Measurements from ENCODE around the gene HMSD. TPM values are rescaled to one million over a fixed set of nuclear protein-coding genes. Genes with fewer than 3 reads are reported as not detected.

Gene HMSD
- polyA plus RNA-seq, 1 of the 3 experiments (the other 2 are of a cell fraction): not detected

DNA sequence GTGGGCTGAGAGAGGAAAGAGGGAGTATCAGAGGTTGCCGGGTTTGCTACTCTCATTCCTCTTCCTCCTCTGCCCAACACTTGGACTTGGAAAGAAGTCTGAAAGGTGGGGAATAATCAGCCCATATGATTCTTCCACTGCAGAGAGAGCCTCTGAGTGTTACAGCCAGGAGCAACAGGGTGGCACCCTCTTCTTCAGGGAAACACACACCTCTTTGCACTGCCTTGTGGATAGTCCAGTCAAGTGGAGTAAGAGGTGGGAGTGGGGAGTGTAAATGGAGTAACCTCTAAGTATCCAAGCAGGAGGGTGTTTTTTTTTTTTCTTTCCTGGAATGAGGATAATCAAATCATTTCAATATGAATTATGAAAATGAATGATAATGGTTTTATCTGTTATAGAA is 11.8 kb downstream of the HMSD start (continued):
- TF ChIP-seq, protein P1, sequence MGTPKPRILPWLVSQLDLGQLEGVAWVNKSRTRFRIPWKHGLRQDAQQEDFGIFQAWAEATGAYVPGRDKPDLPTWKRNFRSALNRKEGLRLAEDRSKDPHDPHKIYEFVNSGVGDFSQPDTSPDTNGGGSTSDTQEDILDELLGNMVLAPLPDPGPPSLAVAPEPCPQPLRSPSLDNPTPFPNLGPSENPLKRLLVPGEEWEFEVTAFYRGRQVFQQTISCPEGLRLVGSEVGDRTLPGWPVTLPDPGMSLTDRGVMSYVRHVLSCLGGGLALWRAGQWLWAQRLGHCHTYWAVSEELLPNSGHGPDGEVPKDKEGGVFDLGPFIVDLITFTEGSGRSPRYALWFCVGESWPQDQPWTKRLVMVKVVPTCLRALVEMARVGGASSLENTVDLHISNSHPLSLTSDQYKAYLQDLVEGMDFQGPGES (IDR thresholded peaks at IDR 0.05; ENCODE audit: low read depth, low read length): no peak

DNA sequence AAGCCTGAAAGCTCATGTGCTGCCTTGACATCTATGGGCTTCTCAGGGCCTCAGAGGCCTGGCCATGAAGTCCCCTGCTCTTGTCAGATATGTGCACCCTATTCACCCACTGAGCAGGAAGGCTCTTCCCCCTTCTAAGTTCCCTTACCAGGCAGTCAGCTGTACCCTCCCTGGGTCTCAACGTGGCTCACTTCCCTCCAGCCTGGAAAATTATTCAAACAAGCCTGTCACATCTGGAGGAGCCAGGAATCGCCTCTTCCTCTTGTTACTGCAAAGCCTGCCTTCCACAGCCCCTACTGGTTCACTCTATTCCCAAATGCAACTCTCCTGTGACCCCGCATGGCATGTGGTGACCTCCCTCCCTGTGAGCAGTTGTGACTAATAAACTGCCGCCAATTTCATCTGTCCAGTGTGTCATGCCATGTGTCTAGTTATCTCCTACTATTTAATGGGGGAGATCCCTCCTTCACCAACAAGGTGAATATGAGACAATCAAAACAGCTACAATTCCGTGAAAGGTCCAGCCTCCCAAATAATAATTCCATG is 12.4 kb downstream of the HMSD start:
- Histone ChIP-seq H3K27ac (ENCODE audit: low read depth in 2 of 2, low read length in 1 of 2) (no peak overlapping the region), H3K79me2 (ENCODE audit: insufficient read depth) (no peaks in the 10 kb centered on the region), H3K9me2 (no peaks in the 10 kb centered on the region), H3K36me3 (replicated peaks in 1 of 2; ENCODE audit: control insufficient read depth in 1 of 2, insufficient read depth in 2 of 2, low read length in 1 of 2) (no peaks in the 10 kb centered on the region), H3K27me3 (ENCODE audit: insufficient read depth) (peaks cover 12% of the 10 kb centered on the region; the same call in 1 of the 2 replicates), H3K9me3 (no peaks in the 10 kb centered on the region), H3K4me2 (no peak overlapping the region), H4K20me1 (ENCODE audit: insufficient read depth) (no peaks in the 10 kb centered on the region), H3F3A (replicated peaks; ENCODE audit: insufficient read depth) (peaks cover 3% of the 10 kb centered on the region), H3K9ac (no peak overlapping the region), H2AFZ (ENCODE audit: low read depth) (no peak overlapping the region), H3K4me3 (ENCODE audit: low read depth in 2 of 2, low read length in 1 of 2) (no peak overlapping the region), H3K4me1 (ENCODE audit: control insufficient read depth in 1 of 2, insufficient read depth in 2 of 2, low read depth in 1 of 2, low read length in 1 of 2) (no peaks in the 10 kb centered on the region)
- CTCF ChIA-PET: interaction anchor here (1.2 to 3.5 kb wide), 2 partner anchors 24 to 33 kb away, joined by 8 to 17 read pairs; no protein-coding TSS in a partner anchor
- DNase-seq: no peak
- TF ChIP-seq JUND (IDR thresholded peaks at IDR 0.05) (no peak), SMC3 (IDR thresholded peaks at IDR 0.05; ENCODE audit: low read depth, low read length) (no peak), RAD21 (IDR thresholded peaks at IDR 0.05; ENCODE audit: low read length) (no peak), EP300 (IDR thresholded peaks at IDR 0.05; ENCODE audit: borderline replicate concordance in 1 of 2, low read depth in 1 of 2, low read length in 1 of 2) (no peak), NFIC (IDR thresholded peaks at IDR 0.05; ENCODE audit: borderline replicate concordance) (no peak)
- TF ChIP-seq, protein P2, sequence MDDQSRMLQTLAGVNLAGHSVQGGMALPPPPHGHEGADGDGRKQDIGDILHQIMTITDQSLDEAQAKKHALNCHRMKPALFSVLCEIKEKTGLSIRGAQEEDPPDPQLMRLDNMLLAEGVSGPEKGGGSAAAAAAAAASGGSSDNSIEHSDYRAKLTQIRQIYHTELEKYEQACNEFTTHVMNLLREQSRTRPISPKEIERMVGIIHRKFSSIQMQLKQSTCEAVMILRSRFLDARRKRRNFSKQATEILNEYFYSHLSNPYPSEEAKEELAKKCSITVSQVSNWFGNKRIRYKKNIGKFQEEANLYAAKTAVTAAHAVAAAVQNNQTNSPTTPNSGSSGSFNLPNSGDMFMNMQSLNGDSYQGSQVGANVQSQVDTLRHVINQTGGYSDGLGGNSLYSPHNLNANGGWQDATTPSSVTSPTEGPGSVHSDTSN (IDR thresholded peaks at IDR 0.05): no peak
- POLR2A ChIA-PET: no interaction called here
- WGBS (ENCODE audit: low lambda C conversion rate): 22% methylated on average over 5 of the region's 5 CpGs

DNA sequence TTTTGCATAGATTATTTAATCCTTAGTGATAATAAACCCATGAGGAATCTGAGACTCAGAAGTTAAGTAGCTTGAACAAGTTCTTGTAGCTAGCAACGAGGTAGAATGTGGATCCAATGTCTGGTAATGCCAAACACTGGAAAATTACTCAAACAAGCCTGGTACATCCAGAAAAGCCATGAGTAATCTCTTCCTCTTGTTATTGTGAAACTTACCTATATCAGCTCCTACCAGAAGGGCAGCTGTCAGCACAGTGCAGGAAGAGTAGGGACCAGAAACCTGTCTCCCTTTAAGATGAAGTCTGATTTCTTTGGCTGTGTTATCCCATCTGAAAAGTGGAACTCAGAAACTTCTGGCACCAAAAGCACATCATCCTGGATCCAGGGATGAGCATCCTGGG is 13.0 kb downstream of the HMSD start:
- Histone ChIP-seq H3K79me2 (ENCODE audit: insufficient read depth) (no peaks in the 10 kb centered on the region), H3K27ac (ENCODE audit: low read depth in 2 of 2, low read length in 1 of 2) (no peak overlapping the region), H4K20me1 (ENCODE audit: insufficient read depth) (no peaks in the 10 kb centered on the region), H2AFZ (ENCODE audit: low read depth) (no peak overlapping the region), H3F3A (replicated peaks; ENCODE audit: insufficient read depth) (peaks cover 3% of the 10 kb centered on the region), H3K4me3 (ENCODE audit: low read depth in 2 of 2, low read length in 1 of 2) (no peak overlapping the region), H3K36me3 (replicated peaks in 1 of 2; ENCODE audit: control insufficient read depth in 1 of 2, insufficient read depth in 2 of 2, low read length in 1 of 2) (no peaks in the 10 kb centered on the region), H3K9me2 (no peaks in the 10 kb centered on the region), H3K9ac (no peak overlapping the region), H3K27me3 (ENCODE audit: insufficient read depth) (peaks cover 12% of the 10 kb centered on the region; the same call in 1 of the 2 replicates), H3K4me1 (ENCODE audit: control insufficient read depth in 1 of 2, insufficient read depth in 2 of 2, low read depth in 1 of 2, low read length in 1 of 2) (no peaks in the 10 kb centered on the region), H3K9me3 (no peaks in the 10 kb centered on the region), H3K4me2 (no peak overlapping the region)
- TF ChIP-seq RXRA (IDR thresholded peaks at IDR 0.05; ENCODE audit: borderline replicate concordance, low read depth) (no peak), RFX5 (IDR thresholded peaks at IDR 0.05; ENCODE audit: low read length) (no peak), NFIC (IDR thresholded peaks at IDR 0.05; ENCODE audit: borderline replicate concordance) (no peak), FOXM1 (IDR thresholded peaks at IDR 0.05; ENCODE audit: low read depth) (no peak), SMC3 (IDR thresholded peaks at IDR 0.05; ENCODE audit: low read depth, low read length) (no peak), CHD2 (IDR thresholded peaks at IDR 0.05; ENCODE audit: low read length, partially characterized antibody) (no peak)
- no peak for DNase-seq
- POLR2A ChIA-PET: no interaction called here
- CTCF ChIA-PET: interaction anchor here (1.2 to 3.5 kb wide), 2 partner anchors 25 to 32 kb away, joined by 8 to 17 read pairs; no protein-coding TSS in a partner anchor
- 4% methylated on average over 1 of the region's 1 CpG for WGBS (ENCODE audit: low lambda C conversion rate)
